Panc1 (cell line): ENCODE measurements around the gene CA12. TPM values are rescaled to one million over a fixed set of nuclear protein-coding genes. Genes with fewer than 3 reads are reported as not detected.

Experiments used
- ATAC-seq: fragments of 200-7000 bp; cut with Tn5 transposase; 2 replicates; pipeline ENCODE4 v1.9.1; 2020; ENCODE audit warnings: mild to moderate bottlenecking, moderate library complexity
- BruUV-seq: library from RNA; stranded (reverse); fragments of 400-500 nt; replicated peaks from 2 replicates; lab custom pipeline; 2021; lab: Mats Ljungman, UMichigan
- CTCF ChIA-PET: fragments of 300-600 bp; sonication (Branson Sonifier 250); formaldehyde crosslinking; loops from one replicate; lab custom pipeline; 2022; ENCODE audit warnings: antibody characterized with exemption; lab: Charles Lee
- POLR2A ChIA-PET: fragments of 300-600 bp; sonication (Branson Sonifier 250); formaldehyde crosslinking; loops from one replicate; lab custom pipeline; 2022; ENCODE audit warnings: antibody characterized with exemption; lab: Charles Lee
- DNase-seq: peaks from one replicate; pipeline ENCODE4 v3.0.0-alpha.2; 2010; ENCODE audit warnings: low read depth, low spot score
- H3K27ac ChIP-seq: 2 replicates; pipeline ENCODE4 v1.5.1; 2011; ENCODE audit warnings: mild to moderate bottlenecking, low read length, inconsistent platforms
- H3K27me3 ChIP-seq: fragments of 200-500 bp; sonication (Bioruptor generic); 2 replicates; pipeline ENCODE4 v1.6.0; 2014; ENCODE audit warnings: low read length, inconsistent platforms; ENCODE audit not compliant: control insufficient read depth, insufficient read depth
- H3K36me3 ChIP-seq: fragments of 200-500 bp; sonication (Bioruptor generic); 2 replicates; pipeline ENCODE4 v1.5.1; 2014; ENCODE audit warnings: inconsistent platforms, mild to moderate bottlenecking, low read length, moderate library complexity; ENCODE audit not compliant: control insufficient read depth, insufficient read depth
- H3K4me1 ChIP-seq: 2 replicates; pipeline ENCODE4 v1.5.1; 2011; ENCODE audit warnings: inconsistent platforms, mild to moderate bottlenecking, low read length, moderate library complexity; ENCODE audit not compliant: control insufficient read depth, insufficient read depth
- H3K4me3 ChIP-seq, 2 experiments: 2 replicates each; pipeline ENCODE4 v1.5.1; 2011 to 2012; ENCODE audit warnings: low read depth in 2 of 2, low read length in 2 of 2, mild to moderate bottlenecking in 2 of 2, inconsistent platforms in 1 of 2, moderate library complexity in 1 of 2
- H3K9me3 ChIP-seq: fragments of 200-500 bp; sonication (Bioruptor generic); 2 replicates; pipeline ENCODE4 v1.5.1; 2014; ENCODE audit warnings: low read depth, mild to moderate bottlenecking, inconsistent platforms, low read length, moderate library complexity; ENCODE audit not compliant: control insufficient read depth, insufficient read depth
- POLR2AphosphoS5 ChIP-seq: IDR thresholded peaks from 2 replicates; pipeline ENCODE4 v1.6.1; 2012; ENCODE audit warnings: mild to moderate bottlenecking, low read depth, low read length, moderate library complexity
- SIN3A ChIP-seq: IDR thresholded peaks from 2 replicates; pipeline ENCODE4 v1.6.1; 2012; ENCODE audit warnings: low read depth, mild to moderate bottlenecking, low read length, moderate library complexity, borderline replicate concordance; ENCODE audit not compliant: insufficient read depth
- TCF7L2 ChIP-seq: IDR thresholded peaks from 2 replicates; pipeline ENCODE4 v1.6.1; 2011; ENCODE audit warnings: mild to moderate bottlenecking, low read depth, low read length, inconsistent platforms
- in situ Hi-C: cut with HindIII; loops from 2 replicates; pipeline ENCODE4 v1.10.0; 2016; ENCODE audit warnings: low sequenced_read_pairs, low pct_unique_long_range_greater_than_20kb
- intact Hi-C: fragments of 100-400 bp; cut with micrococcal nuclease; formaldehyde crosslinking; loops from one replicate; pipeline ENCODE4 v1.10.0; 2022; ENCODE audit not compliant: unreplicated experiment
- total RNA-seq: library from RNA; stranded (reverse); gene quantifications from one replicate; pipeline ENCODE4 v1.2.1, GENCODE V29; 2021; ENCODE audit not compliant: unreplicated experiment
- TF ChIP-seq, protein P1 (sequence below), 2 experiments: IDR thresholded peaks; 2 replicates each; pipeline ENCODE4 v1.6.1; 2011 to 2012; ENCODE audit warnings: low read depth in 2 of 2, control low read depth in 1 of 2, low read length in 1 of 2, mild to moderate bottlenecking in 1 of 2, moderate library complexity in 1 of 2; ENCODE audit not compliant: insufficient read depth in 1 of 2
- TF ChIP-seq, protein P2 (sequence below): fragments of 450-650 bp; IDR thresholded peaks from 2 replicates; pipeline ENCODE4 v1.5.1; 2017; ENCODE audit warnings: mild to moderate bottlenecking

Gene CA12
- total RNA-seq, 1 experiment from 2014 or later: 0.74 TPM

DNA sequence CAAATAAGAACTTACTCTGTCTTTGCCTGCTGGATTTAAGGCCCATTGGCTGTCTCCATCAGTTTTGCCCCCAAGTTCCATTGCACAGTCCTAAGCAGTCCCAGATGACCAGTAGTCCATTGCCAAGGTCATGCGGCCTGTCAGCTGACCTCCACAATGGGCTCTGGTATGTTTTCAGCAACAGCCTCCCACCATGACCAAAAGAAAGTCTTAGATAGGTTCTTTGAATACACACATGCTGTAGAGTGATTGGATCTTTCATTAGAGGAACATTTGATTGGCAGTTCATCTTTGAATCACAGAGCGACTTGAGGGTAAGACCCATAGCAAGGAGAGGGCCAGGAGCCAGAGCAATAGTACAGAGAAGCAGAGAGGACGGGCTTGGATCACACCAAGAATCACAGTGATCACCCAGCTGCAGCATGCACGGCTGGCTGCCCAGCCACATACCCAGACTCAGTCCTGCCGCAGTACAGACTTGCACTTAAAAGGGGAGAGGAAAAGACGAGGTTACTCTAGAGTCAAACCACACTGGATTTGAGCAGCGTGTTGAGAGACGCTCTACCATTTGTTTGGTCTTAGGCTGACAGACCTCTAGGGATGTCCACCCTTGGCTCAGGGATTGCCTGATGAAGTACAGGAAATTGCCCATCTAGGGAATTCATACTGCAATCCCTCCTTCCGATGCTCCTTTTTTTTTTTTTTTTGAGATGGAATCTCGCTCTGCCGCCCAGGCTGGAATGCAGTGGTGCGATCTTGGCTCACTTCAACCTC is 53.8 kb downstream of the CA12 start:
- Histone ChIP-seq H3K9me3 (no peaks in the 10 kb centered on the region), H3K27ac (no peak overlapping the region), H3K4me3 (no peak overlapping the region), H3K27me3 (no peaks in the 10 kb centered on the region), H3K4me1 (no peaks in the 10 kb centered on the region), H3K36me3 (no peaks in the 10 kb centered on the region)
- ChIA-PET CTCF (no interaction called here), POLR2A (no interaction called here)
- intact Hi-C loops (no loop called here), in situ Hi-C loops (no loop called here)
- DNase-seq (no peak), ATAC-seq (no peak)
- BruUV-seq: no TSS peak
- TF ChIP-seq POLR2AphosphoS5 (no peak), TCF7L2 (no peak), SIN3A (no peak)
- TF ChIP-seq, protein P1, sequence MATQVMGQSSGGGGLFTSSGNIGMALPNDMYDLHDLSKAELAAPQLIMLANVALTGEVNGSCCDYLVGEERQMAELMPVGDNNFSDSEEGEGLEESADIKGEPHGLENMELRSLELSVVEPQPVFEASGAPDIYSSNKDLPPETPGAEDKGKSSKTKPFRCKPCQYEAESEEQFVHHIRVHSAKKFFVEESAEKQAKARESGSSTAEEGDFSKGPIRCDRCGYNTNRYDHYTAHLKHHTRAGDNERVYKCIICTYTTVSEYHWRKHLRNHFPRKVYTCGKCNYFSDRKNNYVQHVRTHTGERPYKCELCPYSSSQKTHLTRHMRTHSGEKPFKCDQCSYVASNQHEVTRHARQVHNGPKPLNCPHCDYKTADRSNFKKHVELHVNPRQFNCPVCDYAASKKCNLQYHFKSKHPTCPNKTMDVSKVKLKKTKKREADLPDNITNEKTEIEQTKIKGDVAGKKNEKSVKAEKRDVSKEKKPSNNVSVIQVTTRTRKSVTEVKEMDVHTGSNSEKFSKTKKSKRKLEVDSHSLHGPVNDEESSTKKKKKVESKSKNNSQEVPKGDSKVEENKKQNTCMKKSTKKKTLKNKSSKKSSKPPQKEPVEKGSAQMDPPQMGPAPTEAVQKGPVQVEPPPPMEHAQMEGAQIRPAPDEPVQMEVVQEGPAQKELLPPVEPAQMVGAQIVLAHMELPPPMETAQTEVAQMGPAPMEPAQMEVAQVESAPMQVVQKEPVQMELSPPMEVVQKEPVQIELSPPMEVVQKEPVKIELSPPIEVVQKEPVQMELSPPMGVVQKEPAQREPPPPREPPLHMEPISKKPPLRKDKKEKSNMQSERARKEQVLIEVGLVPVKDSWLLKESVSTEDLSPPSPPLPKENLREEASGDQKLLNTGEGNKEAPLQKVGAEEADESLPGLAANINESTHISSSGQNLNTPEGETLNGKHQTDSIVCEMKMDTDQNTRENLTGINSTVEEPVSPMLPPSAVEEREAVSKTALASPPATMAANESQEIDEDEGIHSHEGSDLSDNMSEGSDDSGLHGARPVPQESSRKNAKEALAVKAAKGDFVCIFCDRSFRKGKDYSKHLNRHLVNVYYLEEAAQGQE (IDR thresholded peaks at IDR 0.05; ENCODE audit: insufficient read depth in 1 of 2, low read depth in 2 of 2, low read length in 1 of 2): no peak
- TF ChIP-seq, protein P2, sequence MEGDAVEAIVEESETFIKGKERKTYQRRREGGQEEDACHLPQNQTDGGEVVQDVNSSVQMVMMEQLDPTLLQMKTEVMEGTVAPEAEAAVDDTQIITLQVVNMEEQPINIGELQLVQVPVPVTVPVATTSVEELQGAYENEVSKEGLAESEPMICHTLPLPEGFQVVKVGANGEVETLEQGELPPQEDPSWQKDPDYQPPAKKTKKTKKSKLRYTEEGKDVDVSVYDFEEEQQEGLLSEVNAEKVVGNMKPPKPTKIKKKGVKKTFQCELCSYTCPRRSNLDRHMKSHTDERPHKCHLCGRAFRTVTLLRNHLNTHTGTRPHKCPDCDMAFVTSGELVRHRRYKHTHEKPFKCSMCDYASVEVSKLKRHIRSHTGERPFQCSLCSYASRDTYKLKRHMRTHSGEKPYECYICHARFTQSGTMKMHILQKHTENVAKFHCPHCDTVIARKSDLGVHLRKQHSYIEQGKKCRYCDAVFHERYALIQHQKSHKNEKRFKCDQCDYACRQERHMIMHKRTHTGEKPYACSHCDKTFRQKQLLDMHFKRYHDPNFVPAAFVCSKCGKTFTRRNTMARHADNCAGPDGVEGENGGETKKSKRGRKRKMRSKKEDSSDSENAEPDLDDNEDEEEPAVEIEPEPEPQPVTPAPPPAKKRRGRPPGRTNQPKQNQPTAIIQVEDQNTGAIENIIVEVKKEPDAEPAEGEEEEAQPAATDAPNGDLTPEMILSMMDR: no peak

DNA sequence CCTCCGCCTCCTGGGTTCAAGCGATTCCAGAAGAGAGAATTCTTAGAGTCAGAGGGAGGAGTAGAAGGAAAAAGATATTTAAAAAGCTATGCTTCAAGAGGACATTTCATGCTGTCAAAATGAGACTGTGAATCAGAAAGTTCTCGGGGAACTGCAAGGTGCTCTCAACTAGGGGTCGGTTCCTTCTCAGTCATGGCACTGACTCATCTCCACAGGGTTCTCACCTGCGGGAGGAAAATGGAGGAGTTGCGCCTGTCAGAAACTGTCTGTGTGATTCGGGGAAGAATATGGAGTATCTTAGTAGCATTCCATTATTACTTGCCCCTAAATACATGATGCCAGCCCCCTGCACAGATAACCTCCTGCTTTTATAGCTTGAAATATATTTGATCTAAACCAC is 56.9 kb downstream of the CA12 start:
- ATAC-seq: no peak
- Histone ChIP-seq H3K36me3 (no peaks in the 10 kb centered on the region), H3K4me3 (no peak overlapping the region), H3K27ac (no peak overlapping the region), H3K9me3 (no peaks in the 10 kb centered on the region), H3K27me3 (no peaks in the 10 kb centered on the region), H3K4me1 (no peaks in the 10 kb centered on the region)
- intact Hi-C loops (no loop called here), in situ Hi-C loops (no loop called here)
- TF ChIP-seq TCF7L2: no peak
- TF ChIP-seq SIN3A: no peak
- no peak for TF ChIP-seq POLR2AphosphoS5
- TF ChIP-seq, protein P2: no peak
- TF ChIP-seq, protein P1 (IDR thresholded peaks at IDR 0.05; ENCODE audit: insufficient read depth in 1 of 2, low read depth in 2 of 2, low read length in 1 of 2): no peak
- ChIA-PET POLR2A (no interaction called here), CTCF (no interaction called here)
- no peak for DNase-seq
- no TSS peak for BruUV-seq
